ENCODE data around the gene UFC1. TPM values are rescaled to one million over a fixed set of nuclear protein-coding genes. Genes with fewer than 3 reads are reported as not detected.

UFC1 gene
- polyA plus RNA-seq, 3 donors, result 100 to 120 (median 108) TPM

GRCh38 chr1:161198194-161198896, 44.6 kb downstream of the UFC1 start:
- Histone ChIP-seq H3K4me1 (ENCODE audit: control insufficient read depth in 1 of 2, insufficient read depth in 2 of 2, low read length in 2 of 2) (peaks cover 58 to 65% of the 10 kb centered on the region in 2 donors), H3K27ac (ENCODE audit: low read depth in 1 of 2, low read length in 2 of 2) (no peak overlapping the region)

GRCh38 chr1:161198897-161199431, 45.2 kb downstream of the UFC1 start, which contains the start of gene ADAMTS4:
Gene ADAMTS4 (minus strand): TSS chr1:161199054. CDS start chr1:161198627, 427 bp downstream.
- Histone ChIP-seq H3K36me3 (replicated peaks in 1 of 2; ENCODE audit: control insufficient read depth in 1 of 2, insufficient read depth in 2 of 2, low read length in 2 of 2) (peaks cover 0 to 9% of the 10 kb centered on the region in 2 donors), H3K4me2 (replicated peaks; ENCODE audit: extremely low read depth, low read length, poor library complexity, severe bottlenecking) (no peak within 1 kb of the TSS), H2AFZ (ENCODE audit: insufficient read depth, low read depth, low read length, poor library complexity, severe bottlenecking) (no peak within 1 kb of the TSS), H3K9me3 (replicated peaks in 1 of 2; ENCODE audit: control insufficient read depth in 1 of 2, insufficient read depth in 1 of 2, low read length in 2 of 2) (no peaks in the 10 kb centered on the region), H3K4me1 (ENCODE audit: control insufficient read depth in 1 of 2, insufficient read depth in 2 of 2, low read length in 2 of 2) (peaks cover 56 to 69% of the 10 kb centered on the region in 2 donors), H3K4me3 (replicated peaks in 1 of 3; ENCODE audit: low read depth in 2 of 3, low read length in 3 of 3) (no peak within 1 kb of the TSS), H3K27me3 (ENCODE audit: control insufficient read depth in 2 of 2, insufficient read depth in 2 of 2, low read length in 2 of 2) (no peaks in the 10 kb centered on the region), H3K79me2 (ENCODE audit: insufficient read depth, low read length) (peaks cover 19% of the 10 kb centered on the region), H3K9ac (ENCODE audit: insufficient read depth, low read length, poor library complexity, severe bottlenecking) (no peak within 1 kb of the TSS), H4K20me1 (ENCODE audit: insufficient read depth, low read length) (no peaks in the 10 kb centered on the region), H3K27ac (ENCODE audit: low read depth in 1 of 2, low read length in 2 of 2) (no peak within 1 kb of the TSS)
- peaks cover 0 to 2% (median 1%) of the 10 kb centered on the region in 3 donors for H3K27me3 Mint-ChIP-seq (ENCODE audit: low read depth in 3 of 3)
- peaks cover 2 to 7% of the 10 kb centered on the region in 2 donors for H3K36me3 Mint-ChIP-seq
- TF ChIP-seq CTCF (IDR thresholded peaks at IDR 0.05), result no peak
- intact Hi-C loops (cut with micrococcal nuclease), result no loop called here
- H3K4me3 Mint-ChIP-seq, result no peak within 1 kb of the TSS
- no peaks in the 10 kb centered on the region for H3K9me3 Mint-ChIP-seq
- 81% methylated on average over 5 of the region's 11 CpGs for WGBS (ENCODE audit: insufficient coverage)
- H3K27ac Mint-ChIP-seq, result peak within 1 kb of the TSS in 1 of 7 donors; percentile 5
- no peak for DNase-seq
- peaks cover 62% of the 10 kb centered on the region for H3K4me1 Mint-ChIP-seq

More at GRCh38 chr1:161198194-161198896, 44.6 kb downstream of the UFC1 start:
- WGBS (ENCODE audit: insufficient coverage), result 93% methylated on average over 18 of the region's 20 CpGs
- Mint-ChIP-seq H3K4me1 (peaks cover 59% of the 10 kb centered on the region), H3K4me3 (no peak overlapping the region), H3K9me3 (no peaks in the 10 kb centered on the region), H3K36me3 (peaks cover 0 to under 1% of the 10 kb centered on the region in 2 donors), H3K27ac (no peak overlapping the region), H3K27me3 (ENCODE audit: low read depth in 3 of 3) (peaks cover 0 to 2% (median 1%) of the 10 kb centered on the region in 3 donors)
- no peak for DNase-seq
- Histone ChIP-seq H3K4me2 (replicated peaks; ENCODE audit: extremely low read depth, low read length, poor library complexity, severe bottlenecking) (no peak overlapping the region), H3K9ac (ENCODE audit: insufficient read depth, low read length, poor library complexity, severe bottlenecking) (no peak overlapping the region), H3K4me3 (replicated peaks in 1 of 3; ENCODE audit: low read depth in 2 of 3, low read length in 3 of 3) (no peak overlapping the region), H2AFZ (ENCODE audit: insufficient read depth, low read depth, low read length, poor library complexity, severe bottlenecking) (no peak overlapping the region), H3K27me3 (ENCODE audit: control insufficient read depth in 2 of 2, insufficient read depth in 2 of 2, low read length in 2 of 2) (no peaks in the 10 kb centered on the region), H3K36me3 (replicated peaks in 1 of 2; ENCODE audit: control insufficient read depth in 1 of 2, insufficient read depth in 2 of 2, low read length in 2 of 2) (peaks cover 0 to 2% of the 10 kb centered on the region in 2 donors), H3K79me2 (ENCODE audit: insufficient read depth, low read length) (peaks cover 12% of the 10 kb centered on the region), H3K9me3 (replicated peaks in 1 of 2; ENCODE audit: control insufficient read depth in 1 of 2, insufficient read depth in 1 of 2, low read length in 2 of 2) (no peaks in the 10 kb centered on the region), H4K20me1 (ENCODE audit: insufficient read depth, low read length) (no peaks in the 10 kb centered on the region)
- intact Hi-C loops (cut with micrococcal nuclease), result no loop called here
- no peak for TF ChIP-seq CTCF (IDR thresholded peaks at IDR 0.05)

Measured in CD14-positive monocyte (primary cell).